GM21825 (cell line): ENCODE results near the gene MACROD1.

ENCODE experiments used
- ATAC-seq: cut with Tn5 transposase; IDR thresholded peaks from one replicate; pipeline ENCODE4 v1.9.1; 2021; ENCODE audit warnings: mild to moderate bottlenecking, moderate library complexity; ENCODE audit not compliant: unreplicated experiment

Gene MACROD1

GRCh38 chr11:64094463-64095260, 71.3 kb downstream of the MACROD1 start:
- no peak for ATAC-seq

- ATAC-seq = no peak
These were observed 72.5 kb downstream of the MACROD1 start for GRCh38 chr11:64093233-64094039.

- no peak for ATAC-seq
These were observed 73.2 kb downstream of the MACROD1 start for GRCh38 chr11:64092761-64093136.

GRCh38 chr11:64092111-64092760, 73.7 kb downstream of the MACROD1 start:
- no peak for ATAC-seq

DNA sequence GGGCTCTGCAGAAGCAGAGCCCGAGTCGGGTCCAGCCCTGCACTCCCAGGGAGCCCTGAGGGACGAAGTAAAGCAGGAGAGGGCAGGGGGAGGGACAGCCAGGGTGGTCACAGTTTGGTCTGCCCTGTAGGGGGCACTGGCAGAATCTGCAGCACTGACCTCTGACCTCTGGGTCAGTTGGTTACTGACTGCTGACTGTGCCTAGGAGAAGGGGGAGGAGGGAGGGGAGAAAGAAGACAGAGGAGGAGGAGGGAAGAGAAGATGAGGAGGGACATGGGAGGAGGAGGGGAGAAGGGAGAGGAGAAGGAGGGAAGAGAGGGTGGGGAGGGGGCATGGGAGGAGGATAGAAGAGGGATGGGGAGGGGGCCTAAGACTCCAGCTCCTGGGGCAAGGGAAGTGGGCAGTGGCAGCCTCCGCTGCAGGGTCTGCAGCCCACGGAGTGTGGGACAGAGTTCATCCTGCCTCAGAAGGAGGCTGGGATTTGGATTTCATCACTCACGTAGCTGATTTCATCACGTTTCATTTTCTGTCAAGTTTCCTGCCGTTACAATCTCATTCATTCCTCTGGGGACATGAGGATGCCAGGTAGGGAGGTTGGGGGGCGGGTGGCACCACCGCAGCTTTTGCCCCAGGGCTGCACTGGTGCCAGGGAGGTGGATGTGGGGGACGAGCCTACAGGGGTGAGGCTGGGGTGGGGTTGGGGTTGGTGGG, 75.0 kb downstream of the MACROD1 start:
- ATAC-seq = no peak

DNA sequence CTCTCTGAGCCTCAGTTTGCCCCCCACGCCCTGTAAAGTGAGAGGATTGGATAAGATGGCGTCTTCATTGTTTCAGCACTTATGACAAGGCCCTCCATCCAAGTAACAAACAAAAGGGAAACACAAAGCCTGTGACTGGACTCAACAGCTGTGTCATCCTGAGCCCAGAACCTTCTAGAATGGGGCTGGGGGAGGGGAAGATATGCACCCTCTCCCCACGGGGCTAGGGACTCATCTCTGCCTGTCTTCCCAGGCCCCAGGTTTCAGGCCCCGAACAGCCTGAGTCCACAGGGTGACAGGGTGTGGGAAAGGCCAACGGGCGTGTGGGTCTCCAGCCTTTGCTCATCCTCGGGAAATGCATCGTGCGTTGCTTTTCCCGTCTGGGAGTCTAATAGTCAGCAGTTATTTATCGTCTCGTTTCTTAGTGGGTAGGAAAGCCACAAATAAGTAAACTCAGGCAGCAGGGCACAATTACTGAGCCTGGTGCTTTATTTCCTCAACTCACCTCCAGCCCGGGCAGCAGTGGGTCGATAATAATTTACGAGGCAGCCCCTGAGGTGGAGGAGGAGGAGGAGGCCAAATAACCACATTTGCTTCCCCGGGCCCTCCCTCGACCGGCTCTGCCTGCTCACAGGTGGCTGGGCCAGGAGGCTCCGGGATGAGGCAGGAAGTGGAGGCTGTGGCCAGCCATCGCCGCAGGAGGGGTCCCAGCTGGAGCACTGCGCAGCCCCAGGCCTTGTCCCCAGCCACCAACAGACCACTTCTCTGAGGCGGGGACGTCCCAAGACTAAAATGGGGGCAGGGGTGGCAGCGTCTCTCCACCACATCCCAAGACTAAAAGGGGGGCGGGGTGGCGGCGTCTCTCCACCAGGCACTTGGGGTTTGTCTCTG, 75.8 kb downstream of the MACROD1 start:
- no peak for ATAC-seq

- no peak for ATAC-seq
These were observed 76.4 kb downstream of the MACROD1 start for GRCh38 chr11:64089493-64089892.

DNA sequence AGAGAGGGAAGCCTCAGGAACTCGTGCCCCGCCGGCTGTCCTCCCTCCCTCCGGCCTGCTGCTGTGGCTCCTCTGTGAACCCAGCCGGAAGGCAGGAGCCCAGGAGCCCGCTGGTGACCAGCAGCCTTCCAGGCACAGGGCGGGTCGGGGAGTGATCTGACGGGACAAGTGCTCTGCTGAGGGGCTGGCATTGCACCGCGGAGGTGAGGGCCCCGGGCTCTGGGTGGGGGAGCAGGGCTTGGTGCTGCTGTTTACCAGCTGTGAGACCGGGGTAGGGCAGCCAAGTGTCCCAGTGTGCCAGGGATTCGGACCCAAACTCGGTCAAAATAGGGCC, 76.9 kb downstream of the MACROD1 start:
- ATAC-seq = no peak

- ATAC-seq = no peak
These were observed 77.5 kb downstream of the MACROD1 start for GRCh38 chr11:64088162-64089026.

DNA sequence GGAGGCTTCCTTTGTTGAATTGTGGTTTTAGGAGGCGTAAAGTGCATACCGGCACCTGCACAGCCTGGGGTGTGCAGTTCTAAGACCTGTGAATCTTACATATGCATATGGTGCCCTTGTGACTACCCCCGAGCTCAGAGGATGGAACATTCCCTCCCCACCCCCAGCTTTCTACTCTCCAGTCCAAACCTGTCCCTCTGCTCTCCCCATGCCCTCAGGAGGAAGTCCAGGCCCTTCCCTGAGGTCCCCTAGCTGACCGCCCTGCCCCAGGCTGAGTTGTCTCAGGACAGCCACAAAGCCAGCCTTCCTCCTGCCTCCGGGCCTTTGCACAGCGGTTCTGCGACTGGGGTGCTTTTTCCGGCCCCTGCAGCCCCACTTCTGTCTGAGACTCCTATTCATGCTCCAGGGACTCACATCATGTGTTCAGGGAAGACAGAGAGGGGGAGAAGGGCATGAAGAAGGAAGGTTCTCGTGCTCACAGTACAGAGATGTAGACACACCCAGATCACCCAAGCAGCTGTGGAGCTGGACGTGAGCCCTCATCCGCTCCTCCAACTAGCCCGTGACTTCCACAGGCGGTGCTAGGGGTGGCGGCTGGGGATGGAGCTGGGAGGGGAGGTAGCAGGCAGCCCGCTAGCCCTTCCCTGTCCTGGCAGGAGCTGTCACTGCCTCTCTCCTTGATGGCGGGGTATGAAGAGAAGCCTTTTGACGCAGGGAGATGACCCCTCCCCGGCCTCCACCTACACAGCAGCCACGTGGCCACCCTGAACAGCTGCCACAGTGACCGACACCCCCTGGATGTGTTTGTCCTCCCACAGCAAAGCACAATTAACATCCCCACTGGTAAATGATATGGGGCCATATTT, 79.4 kb downstream of the MACROD1 start:
- ATAC-seq = no peak

DNA sequence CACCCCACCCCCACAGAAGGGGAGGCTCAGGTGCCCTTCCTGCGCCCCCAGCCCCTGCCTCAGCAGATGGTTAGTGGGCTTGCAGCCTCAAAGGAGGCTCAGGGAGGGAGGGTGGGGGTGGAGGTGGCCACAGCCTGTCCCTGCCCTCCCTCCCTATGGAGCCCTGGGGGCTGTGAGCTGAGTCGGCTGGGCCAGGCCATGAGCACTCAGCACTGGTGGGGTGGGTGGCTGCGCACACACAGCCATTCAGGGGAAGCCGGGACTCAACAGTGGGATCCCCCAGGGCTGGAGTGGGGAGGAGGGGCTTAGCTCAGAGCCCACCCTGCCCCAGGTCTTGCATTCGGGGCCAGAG, 80.0 kb downstream of the MACROD1 start:
- ATAC-seq = no peak

GRCh38 chr11:64084951-64085710, 80.8 kb downstream of the MACROD1 start:
- ATAC-seq = no peak

DNA sequence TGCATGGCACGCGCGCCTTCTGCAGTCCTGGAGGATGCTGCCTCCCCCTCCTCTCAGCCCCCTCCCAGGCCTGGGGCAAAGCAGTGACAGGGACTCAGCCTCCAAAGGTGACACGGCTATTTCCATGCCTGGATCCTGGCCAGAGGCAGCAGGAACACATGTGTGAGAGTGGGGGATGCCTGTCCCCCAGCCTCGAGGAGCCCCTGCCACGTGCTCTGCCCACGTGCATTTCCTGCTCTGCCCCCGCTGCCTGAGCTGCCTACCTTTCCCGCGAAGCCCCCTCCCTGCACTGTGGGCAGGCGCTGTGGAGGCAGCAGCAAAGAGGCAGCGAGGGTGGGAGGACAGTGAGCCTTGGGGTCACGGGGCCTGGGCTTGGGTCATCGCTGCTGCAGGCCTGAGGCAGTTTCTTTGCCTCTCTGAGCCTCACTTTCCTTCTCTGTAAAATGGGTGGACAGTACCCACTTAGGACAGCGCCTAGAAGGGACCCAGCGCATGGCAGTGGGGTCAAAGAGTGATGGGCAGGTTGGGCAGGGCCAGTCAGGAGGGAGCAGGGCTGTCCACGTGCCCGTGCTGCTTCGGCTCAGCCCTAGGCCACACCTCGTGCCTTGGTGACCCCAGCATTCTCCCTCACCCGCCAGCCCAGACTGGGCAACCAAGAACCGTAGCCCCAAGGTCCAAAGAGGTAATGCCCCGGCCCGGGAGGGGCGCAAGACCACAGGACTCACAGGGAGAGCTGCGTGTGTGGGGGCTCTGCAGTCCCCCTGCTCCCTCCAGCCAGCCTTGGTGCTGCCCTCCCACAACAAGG, 81.6 kb downstream of the MACROD1 start:
- no peak for ATAC-seq

DNA sequence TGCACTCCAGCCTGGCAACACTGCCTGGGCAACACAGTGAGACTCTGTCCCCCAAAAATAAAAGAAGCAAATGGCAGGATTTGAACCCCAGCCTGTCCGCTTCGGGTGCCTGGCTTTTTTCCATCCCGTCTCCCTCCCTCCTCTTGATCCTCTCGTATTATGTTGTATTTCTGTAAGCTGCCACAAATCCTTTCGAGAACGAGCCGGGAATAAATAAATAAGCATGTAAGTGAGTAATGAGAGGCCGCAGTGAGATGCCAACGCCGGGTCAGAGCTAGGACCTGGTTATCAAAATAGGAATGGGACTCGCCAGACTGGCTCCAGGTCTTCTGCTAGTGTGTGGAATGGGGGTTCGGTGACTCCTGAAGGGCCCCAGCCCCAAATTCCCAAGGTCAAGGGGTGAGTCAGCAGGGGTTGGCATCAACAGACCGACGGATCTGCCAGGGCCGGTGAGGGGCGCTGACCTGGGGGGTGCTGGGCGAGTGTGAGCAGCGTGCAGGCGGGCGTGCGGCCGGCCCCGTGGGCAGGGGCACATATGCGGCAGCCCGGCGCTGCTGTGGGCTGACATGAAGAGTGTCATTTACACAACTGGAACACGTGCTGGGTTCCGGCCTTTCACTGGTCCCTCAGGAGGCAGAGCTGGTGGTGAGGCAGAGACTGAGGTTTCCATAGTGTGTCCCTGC, 82.4 kb downstream of the MACROD1 start:
- ATAC-seq = no peak

DNA sequence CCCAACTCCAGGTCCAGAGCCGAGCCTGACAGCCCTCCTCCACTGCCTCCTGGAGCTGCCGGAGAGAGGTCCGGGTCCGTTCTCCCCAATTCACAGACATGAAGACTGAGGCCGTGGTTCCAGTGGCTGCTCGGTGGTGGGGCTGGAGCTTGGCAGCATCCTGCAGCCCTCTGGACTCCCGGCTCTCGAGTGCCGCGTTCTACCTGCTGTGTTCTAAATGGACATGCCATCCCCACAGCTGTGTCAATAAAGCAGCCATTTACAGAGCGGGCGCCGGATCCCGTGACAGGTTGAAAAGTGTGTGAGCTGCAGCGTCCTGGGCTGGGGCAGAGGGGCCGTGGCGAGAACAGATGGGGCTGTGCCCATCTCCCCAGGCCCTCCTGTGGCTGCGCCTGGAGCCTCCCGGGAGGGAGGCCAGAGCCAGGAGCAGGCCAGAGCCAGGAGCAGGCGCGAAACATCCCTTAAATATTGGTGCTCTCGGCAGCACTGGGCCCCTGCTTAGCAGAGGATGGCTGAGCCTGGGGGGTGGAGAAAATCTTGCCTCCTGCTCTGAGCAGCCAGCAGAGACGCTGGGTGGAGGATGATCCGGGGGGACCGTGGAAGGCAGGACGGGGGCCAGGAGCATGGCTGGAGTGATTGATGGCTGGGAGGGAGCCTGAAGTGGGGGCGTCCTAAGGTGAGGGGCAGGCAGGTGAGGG, 84.0 kb downstream of the MACROD1 start:
- ATAC-seq = no peak

DNA sequence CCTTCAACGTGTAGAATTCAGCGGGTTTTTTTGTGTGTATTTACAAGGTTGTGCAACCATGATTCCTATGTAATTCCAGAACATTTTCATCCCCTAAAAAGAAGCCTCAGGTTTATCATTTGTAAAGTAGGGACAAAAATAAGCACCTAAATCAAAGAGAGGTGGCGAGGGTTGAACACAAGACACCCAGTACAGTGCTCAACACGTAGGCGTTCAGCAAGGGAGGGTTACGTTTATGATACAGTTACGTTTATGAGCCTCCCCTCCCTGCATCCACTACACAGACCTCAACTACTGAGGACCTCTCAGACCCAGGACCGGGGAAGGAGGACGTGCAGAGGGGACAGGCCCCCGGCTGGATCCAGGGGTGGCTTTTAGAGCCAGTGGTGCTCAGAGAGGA, 85.5 kb downstream of the MACROD1 start:
- ATAC-seq = no peak
